ENCODE data around the gene PRRT4.

The PRRT4 gene

DNA sequence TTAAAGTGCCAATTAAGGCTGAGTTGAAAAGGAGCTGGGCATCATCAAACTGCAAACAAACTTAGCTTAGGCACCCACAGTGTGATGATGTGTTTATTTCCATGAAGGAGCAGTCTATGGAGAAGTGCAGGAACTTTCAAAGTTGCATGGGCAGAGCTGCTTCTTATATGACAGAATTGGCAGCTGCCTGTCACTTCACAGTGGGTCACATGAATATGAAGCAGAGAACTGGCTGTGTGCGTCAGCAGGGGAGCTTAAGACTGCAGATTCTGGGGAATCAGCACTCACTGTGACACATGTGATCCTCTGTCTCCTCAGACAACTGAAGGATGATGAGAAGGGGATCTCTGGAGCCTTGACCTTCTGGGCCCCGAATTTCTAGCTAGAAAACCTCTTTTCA, 54.4 kb downstream of the PRRT4 start:
- Histone ChIP-seq H2AFZ (ENCODE audit: low read depth, low read length) (no peak overlapping the region), H3K4me3 (ENCODE audit: low read length) (no peak overlapping the region), H3K27me3 (ENCODE audit: insufficient read depth, low read length) (no peaks in the 10 kb centered on the region), H3K36me3 (ENCODE audit: insufficient read depth, low read length) (peaks cover 78% of the 10 kb centered on the region), H3K9me3 (ENCODE audit: low read length) (no peaks in the 10 kb centered on the region), H3K4me1 (ENCODE audit: insufficient read depth, low read length) (no peaks in the 10 kb centered on the region)

GRCh38 chr7:128304212-128304611, 57.3 kb downstream of the PRRT4 start:
- H3K27me3 ChIP-seq (ENCODE audit: insufficient read depth, low read length) = no peaks in the 10 kb centered on the region
- H3K36me3 ChIP-seq (ENCODE audit: insufficient read depth, low read length) = peaks cover 49% of the 10 kb centered on the region
- no peaks in the 10 kb centered on the region for H3K4me1 ChIP-seq (ENCODE audit: insufficient read depth, low read length)
- no peaks in the 10 kb centered on the region for H3K9me3 ChIP-seq (ENCODE audit: low read length)
- no peak overlapping the region for H3K4me3 ChIP-seq (ENCODE audit: low read length)
- no peak overlapping the region for H2AFZ ChIP-seq (ENCODE audit: low read depth, low read length)

GRCh38 chr7:128303643-128304042, 57.8 kb downstream of the PRRT4 start:
- no peaks in the 10 kb centered on the region for H3K27me3 ChIP-seq (ENCODE audit: insufficient read depth, low read length)
- H3K4me3 ChIP-seq (ENCODE audit: low read length) = no peak overlapping the region
- no peaks in the 10 kb centered on the region for H3K9me3 ChIP-seq (ENCODE audit: low read length)
- no peaks in the 10 kb centered on the region for H3K4me1 ChIP-seq (ENCODE audit: insufficient read depth, low read length)
- H3K36me3 ChIP-seq (ENCODE audit: insufficient read depth, low read length) = peaks cover 45% of the 10 kb centered on the region
- no peak overlapping the region for H2AFZ ChIP-seq (ENCODE audit: low read depth, low read length)

DNA sequence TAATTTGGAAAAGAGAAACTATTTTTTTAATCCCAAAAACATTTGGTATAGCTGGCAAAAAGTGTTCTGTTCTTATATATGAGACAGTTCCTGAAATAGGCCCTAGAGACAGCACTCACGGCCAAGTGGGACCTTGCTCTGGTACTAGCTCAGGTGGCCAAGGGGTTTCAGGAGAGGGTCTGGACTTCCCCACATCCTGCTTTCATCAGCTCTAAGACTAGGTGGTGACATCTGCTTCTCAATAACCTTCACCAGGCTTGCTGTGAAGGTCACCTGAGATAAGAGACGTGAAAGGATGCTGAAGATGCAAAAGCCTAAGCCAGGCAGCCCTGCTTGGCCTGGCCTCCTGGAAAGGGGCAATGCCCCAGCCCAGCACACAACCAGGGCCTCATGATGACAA, 58.4 kb downstream of the PRRT4 start:
- Histone ChIP-seq H3K9me3 (ENCODE audit: low read length) (no peaks in the 10 kb centered on the region), H3K4me3 (ENCODE audit: low read length) (no peak overlapping the region), H2AFZ (ENCODE audit: low read depth, low read length) (no peak overlapping the region), H3K27me3 (ENCODE audit: insufficient read depth, low read length) (no peaks in the 10 kb centered on the region), H3K36me3 (ENCODE audit: insufficient read depth, low read length) (peaks cover 42% of the 10 kb centered on the region), H3K4me1 (ENCODE audit: insufficient read depth, low read length) (no peaks in the 10 kb centered on the region)

- H3K27me3 ChIP-seq (ENCODE audit: insufficient read depth, low read length) = no peaks in the 10 kb centered on the region
- no peaks in the 10 kb centered on the region for H3K9me3 ChIP-seq (ENCODE audit: low read length)
- H3K36me3 ChIP-seq (ENCODE audit: insufficient read depth, low read length) = peaks cover 35% of the 10 kb centered on the region
- no peaks in the 10 kb centered on the region for H3K4me1 ChIP-seq (ENCODE audit: insufficient read depth, low read length)
- no peak overlapping the region for H3K4me3 ChIP-seq (ENCODE audit: low read length)
- H2AFZ ChIP-seq (ENCODE audit: low read depth, low read length) = no peak overlapping the region
Measured at GRCh38 chr7:128302139-128302538, 59.4 kb downstream of the PRRT4 start.

All from neuron (in vitro differentiated cells).